ENCODE measurements around the gene SPATA6. TPM values are rescaled to one million over a fixed set of nuclear protein-coding genes. Genes with fewer than 3 reads are reported as not detected.
"Not testable (repeated sequence)": the region's sequence is repeated elsewhere in the genome, so short reads cannot be mapped to it uniquely, and the experiment has no call there.

The SPATA6 gene
- total and polyA plus RNA-seq, 2 experiments from 2014 or later = 10.6 to 13.3 TPM

- no peak overlapping the region for H3K4me2 ChIP-seq
- H3K4me3 ChIP-seq = no peak overlapping the region
- Mint-ChIP-seq H3K27ac (no peak overlapping the region), H3K27me3 (ENCODE audit: insufficient read depth, low read depth, poor library complexity) (peaks cover 2% of the 10 kb centered on the region), H3K4me1 (no peaks in the 10 kb centered on the region; the same call in 2 of the 3 replicates), H3K9me3 (peaks cover 9% of the 10 kb centered on the region; the same call in 2 of the 3 replicates), H3K4me3 (no peak overlapping the region), H3K36me3 (ENCODE audit: low read depth) (peaks cover 2% of the 10 kb centered on the region; the same call in 1 of the 3 replicates)
- H2AFZ ChIP-seq = no peak overlapping the region
- no peaks in the 10 kb centered on the region; the same call in 1 of the 2 replicates for H3K9me2 ChIP-seq (ENCODE audit: insufficient read depth)
- no peaks in the 10 kb centered on the region for H3K27me3 ChIP-seq (ENCODE audit: insufficient read depth)
- H3F3A ChIP-seq (replicated peaks; ENCODE audit: low read depth) = no peaks in the 10 kb centered on the region
- no peak for DNase-seq (ENCODE audit: low spot score)
- H3K27ac ChIP-seq (ENCODE audit: low read depth) = no peak overlapping the region
- H4K20me1 ChIP-seq (replicated peaks; ENCODE audit: insufficient read depth) = no peaks in the 10 kb centered on the region
- ATAC-seq = no peak
- TF ChIP-seq CREB1 (CRISPR knock-in tag; IDR thresholded peaks at IDR 0.05; ENCODE audit: low read depth) (no peak), REST (IDR thresholded peaks at IDR 0.05; ENCODE audit: unreplicated experiment) (no peak), JUNB (IDR thresholded peaks at IDR 0.05; ENCODE audit: unreplicated experiment) (no peak), POLR2AphosphoS5 (IDR thresholded peaks at IDR 0.05; ENCODE audit: low read depth) (no peak), EZH2 (IDR thresholded peaks at IDR 0.05; ENCODE audit: low read depth, unreplicated experiment) (no peak), ZNF114 (CRISPR knock-in tag; IDR thresholded peaks at IDR 0.05) (no peak), STAT1 (IDR thresholded peaks at IDR 0.05; ENCODE audit: unreplicated experiment) (no peak), NANOG (IDR thresholded peaks at IDR 0.05; ENCODE audit: borderline replicate concordance) (no peak), EZH2phosphoT487 (IDR thresholded peaks at IDR 0.05; ENCODE audit: unreplicated experiment) (no peak)
- TF ChIP-seq, protein P1, sequence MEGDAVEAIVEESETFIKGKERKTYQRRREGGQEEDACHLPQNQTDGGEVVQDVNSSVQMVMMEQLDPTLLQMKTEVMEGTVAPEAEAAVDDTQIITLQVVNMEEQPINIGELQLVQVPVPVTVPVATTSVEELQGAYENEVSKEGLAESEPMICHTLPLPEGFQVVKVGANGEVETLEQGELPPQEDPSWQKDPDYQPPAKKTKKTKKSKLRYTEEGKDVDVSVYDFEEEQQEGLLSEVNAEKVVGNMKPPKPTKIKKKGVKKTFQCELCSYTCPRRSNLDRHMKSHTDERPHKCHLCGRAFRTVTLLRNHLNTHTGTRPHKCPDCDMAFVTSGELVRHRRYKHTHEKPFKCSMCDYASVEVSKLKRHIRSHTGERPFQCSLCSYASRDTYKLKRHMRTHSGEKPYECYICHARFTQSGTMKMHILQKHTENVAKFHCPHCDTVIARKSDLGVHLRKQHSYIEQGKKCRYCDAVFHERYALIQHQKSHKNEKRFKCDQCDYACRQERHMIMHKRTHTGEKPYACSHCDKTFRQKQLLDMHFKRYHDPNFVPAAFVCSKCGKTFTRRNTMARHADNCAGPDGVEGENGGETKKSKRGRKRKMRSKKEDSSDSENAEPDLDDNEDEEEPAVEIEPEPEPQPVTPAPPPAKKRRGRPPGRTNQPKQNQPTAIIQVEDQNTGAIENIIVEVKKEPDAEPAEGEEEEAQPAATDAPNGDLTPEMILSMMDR (conservative IDR thresholded peaks at IDR 0.05; ENCODE audit: low read depth in 2 of 2) = no peak
- TF ChIP-seq, protein P2, sequence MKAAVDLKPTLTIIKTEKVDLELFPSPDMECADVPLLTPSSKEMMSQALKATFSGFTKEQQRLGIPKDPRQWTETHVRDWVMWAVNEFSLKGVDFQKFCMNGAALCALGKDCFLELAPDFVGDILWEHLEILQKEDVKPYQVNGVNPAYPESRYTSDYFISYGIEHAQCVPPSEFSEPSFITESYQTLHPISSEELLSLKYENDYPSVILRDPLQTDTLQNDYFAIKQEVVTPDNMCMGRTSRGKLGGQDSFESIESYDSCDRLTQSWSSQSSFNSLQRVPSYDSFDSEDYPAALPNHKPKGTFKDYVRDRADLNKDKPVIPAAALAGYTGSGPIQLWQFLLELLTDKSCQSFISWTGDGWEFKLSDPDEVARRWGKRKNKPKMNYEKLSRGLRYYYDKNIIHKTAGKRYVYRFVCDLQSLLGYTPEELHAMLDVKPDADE (IDR thresholded peaks at IDR 0.05) = no peak
- no peaks in the 10 kb centered on the region for H3K4me1 ChIP-seq (ENCODE audit: insufficient read depth)
- no peaks in the 10 kb centered on the region for H3K79me2 ChIP-seq (replicated peaks; ENCODE audit: insufficient read depth)
- H3K36me3 ChIP-seq (ENCODE audit: insufficient read depth) = no peaks in the 10 kb centered on the region
Observed at GRCh38 chr1:48294656-48295055, 177.3 kb downstream of the SPATA6 start.

DNA sequence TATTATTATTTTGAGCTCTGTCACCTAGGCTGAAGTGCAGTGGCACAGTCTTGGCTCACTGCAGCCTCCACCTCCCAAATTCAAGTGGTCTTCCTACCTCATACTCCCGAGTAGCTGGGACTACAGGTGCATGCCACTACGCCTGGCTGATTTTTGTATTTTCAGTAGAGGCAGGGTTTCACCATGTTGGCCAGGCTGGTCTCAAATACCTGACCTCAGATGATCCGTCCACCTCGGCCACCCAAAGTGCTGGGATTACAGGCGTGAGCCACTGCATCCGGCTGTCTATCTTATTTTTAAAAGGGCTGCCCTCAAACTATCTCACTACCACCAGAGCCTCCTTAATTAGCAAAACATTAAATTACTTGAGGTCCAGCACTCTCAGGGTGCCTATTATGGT lies 177.9 kb downstream of the SPATA6 start:
- H2AFZ ChIP-seq; H3K4me1 ChIP-seq (ENCODE audit: insufficient read depth); H3K27ac ChIP-seq (ENCODE audit: low read depth); H3K36me3 Mint-ChIP-seq (ENCODE audit: low read depth); H4K20me1 ChIP-seq (replicated peaks; ENCODE audit: insufficient read depth); H3K27me3 Mint-ChIP-seq (ENCODE audit: insufficient read depth, low read depth, poor library complexity); DNase-seq (ENCODE audit: low spot score); H3K4me3 ChIP-seq; H3K36me3 ChIP-seq (ENCODE audit: insufficient read depth); H3K79me2 ChIP-seq (replicated peaks; ENCODE audit: insufficient read depth); ATAC-seq; H3K4me3 Mint-ChIP-seq; H3K9me2 ChIP-seq (ENCODE audit: insufficient read depth); H3F3A ChIP-seq (replicated peaks; ENCODE audit: low read depth); H3K4me2 ChIP-seq; H3K27ac Mint-ChIP-seq; H3K4me1 Mint-ChIP-seq; H3K27me3 ChIP-seq (ENCODE audit: insufficient read depth): not testable (repeated sequence)
- H3K9me3 Mint-ChIP-seq = peaks cover 14% of the 10 kb centered on the region
